ENCODE results near the gene SCIMP.

Gene SCIMP

DNA sequence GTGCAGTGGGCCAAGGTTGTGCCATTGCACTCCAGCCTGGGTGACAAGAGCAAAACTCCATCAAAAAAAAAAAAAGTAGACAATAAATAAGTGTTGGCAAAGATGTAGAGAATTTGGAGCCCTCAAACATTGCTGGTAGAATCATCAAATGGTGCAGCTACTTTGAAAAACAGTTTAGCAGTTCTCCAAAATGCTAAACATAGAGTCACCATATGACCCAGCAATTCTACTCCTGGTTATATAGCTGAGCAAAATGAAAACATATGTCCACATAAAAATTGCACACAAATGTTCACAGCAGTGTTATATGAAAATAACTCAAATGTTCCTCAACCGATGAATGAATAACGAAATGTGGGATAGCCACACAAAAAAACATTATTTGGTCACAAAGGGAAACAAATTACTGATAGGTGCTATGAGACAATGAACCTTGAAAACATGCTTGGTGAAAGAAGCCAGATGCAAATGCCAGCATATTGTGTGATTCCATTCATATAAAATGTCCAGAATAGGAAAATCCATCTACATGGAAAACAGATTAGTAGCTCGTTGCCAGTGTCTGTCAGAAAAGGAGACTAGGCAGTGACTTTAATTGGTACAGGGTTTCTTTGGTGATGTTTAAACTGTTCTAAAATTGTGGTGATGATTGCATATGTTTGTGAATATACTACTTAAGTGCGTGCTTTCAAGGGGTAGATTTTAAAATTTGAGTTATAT, 34.7 kb upstream of the SCIMP start:
- H3K4me3 ChIP-seq (ENCODE audit: low read depth, low read length) = no peak overlapping the region
- no peak for DNase-seq (ENCODE audit: low read depth)
- TF ChIP-seq, protein P1, sequence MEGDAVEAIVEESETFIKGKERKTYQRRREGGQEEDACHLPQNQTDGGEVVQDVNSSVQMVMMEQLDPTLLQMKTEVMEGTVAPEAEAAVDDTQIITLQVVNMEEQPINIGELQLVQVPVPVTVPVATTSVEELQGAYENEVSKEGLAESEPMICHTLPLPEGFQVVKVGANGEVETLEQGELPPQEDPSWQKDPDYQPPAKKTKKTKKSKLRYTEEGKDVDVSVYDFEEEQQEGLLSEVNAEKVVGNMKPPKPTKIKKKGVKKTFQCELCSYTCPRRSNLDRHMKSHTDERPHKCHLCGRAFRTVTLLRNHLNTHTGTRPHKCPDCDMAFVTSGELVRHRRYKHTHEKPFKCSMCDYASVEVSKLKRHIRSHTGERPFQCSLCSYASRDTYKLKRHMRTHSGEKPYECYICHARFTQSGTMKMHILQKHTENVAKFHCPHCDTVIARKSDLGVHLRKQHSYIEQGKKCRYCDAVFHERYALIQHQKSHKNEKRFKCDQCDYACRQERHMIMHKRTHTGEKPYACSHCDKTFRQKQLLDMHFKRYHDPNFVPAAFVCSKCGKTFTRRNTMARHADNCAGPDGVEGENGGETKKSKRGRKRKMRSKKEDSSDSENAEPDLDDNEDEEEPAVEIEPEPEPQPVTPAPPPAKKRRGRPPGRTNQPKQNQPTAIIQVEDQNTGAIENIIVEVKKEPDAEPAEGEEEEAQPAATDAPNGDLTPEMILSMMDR (IDR thresholded peaks at IDR 0.05; ENCODE audit: low read depth, low read length, missing control alignments) = no peak

DNA sequence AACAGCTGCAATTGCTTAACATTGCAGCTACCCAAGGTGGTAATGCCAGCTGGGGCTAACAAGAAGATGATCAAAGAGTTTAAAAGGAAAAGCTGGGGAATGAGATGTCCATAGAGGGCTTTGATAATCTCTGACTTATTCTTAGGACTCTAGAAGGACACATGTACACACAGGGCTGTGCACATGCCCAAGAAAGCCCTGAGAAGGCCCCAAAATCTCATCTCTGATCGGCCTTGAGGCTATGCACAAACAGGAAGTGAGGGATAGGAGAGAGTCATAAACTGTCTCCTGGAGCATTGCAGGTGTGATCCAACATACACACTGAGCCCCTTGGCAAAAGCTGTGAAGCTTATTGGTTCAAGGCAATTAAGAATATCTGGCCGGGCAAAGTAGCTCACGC, 30.2 kb upstream of the SCIMP start:
- DNase-seq (ENCODE audit: low read depth) = no peak
- TF ChIP-seq, protein P1 (IDR thresholded peaks at IDR 0.05; ENCODE audit: low read depth, low read length, missing control alignments) = no peak
- no peak overlapping the region for H3K4me3 ChIP-seq (ENCODE audit: low read depth, low read length)

DNA sequence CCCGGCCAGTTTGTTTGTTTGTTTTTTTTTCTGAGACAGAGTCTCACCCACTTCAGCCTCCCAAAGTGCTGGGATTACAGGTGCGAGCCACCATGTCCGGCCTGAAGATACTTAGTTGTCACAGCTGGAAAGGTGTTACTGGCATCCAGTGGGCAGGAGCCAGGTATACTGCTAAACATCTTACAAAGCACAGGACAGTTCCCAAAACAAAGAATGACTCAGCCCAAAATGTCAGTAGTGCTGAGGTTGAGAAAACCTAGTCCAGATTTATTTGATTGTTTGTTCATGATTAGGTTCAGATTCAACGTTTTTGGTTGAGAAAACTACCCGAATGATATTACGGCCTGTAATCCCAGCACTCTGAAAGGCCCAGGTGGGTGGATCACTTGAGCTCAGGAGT, 28.8 kb upstream of the SCIMP start:
- no peak overlapping the region for H3K4me3 ChIP-seq (ENCODE audit: low read depth, low read length)
- TF ChIP-seq, protein P1 (IDR thresholded peaks at IDR 0.05; ENCODE audit: low read depth, low read length, missing control alignments) = no peak
- DNase-seq (ENCODE audit: low read depth) = no peak

DNA sequence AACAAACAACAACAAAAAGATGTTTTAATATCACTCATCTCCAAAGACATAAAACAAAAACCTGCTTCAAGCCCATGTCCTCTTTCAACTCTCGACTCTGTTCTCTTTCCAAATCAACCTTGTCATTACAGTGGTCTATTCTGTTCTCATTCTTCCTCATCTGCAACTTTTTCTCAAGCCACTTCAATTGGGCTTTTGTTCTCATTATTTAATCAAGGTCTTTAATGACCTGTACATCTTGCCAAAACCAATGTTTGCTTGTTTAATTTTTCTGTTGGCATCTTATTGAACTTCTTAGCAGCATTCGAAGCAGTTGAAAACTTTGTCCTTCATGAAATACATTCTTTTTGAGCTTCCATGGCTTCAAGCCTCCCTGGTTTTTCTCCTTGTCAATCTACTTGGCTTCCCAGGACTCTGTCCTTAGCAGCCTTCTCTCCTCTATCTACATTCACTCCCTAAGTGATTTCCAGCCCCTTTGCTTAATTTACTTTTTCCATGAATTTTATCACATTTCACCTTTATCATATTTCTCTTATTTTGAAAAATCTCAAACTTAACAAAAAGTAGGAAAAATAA, 27.8 kb upstream of the SCIMP start:
- DNase-seq (ENCODE audit: low read depth) = no peak
- TF ChIP-seq, protein P1 (IDR thresholded peaks at IDR 0.05; ENCODE audit: low read depth, low read length, missing control alignments) = no peak
- H3K4me3 ChIP-seq (ENCODE audit: low read depth, low read length) = no peak overlapping the region

DNA sequence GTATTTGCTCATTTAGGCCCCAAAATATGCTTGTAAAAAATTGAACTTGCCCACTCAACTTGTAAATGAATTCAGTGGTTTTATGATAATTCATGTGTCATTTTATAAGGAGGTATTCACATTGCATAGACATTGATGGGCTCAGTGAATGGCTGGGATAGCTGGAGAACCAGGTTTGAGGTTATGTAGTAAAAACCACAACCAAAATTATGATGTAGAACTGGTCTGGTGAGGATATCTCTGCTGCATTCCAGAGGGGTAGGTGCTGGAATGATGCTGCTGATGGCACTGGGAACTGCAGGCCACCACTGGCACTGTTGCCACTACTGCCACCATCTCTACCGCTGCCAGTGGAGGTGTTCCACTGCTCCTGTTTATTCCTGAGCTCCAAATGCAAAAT, 25.9 kb upstream of the SCIMP start:
- DNase-seq (ENCODE audit: low read depth) = no peak

DNA sequence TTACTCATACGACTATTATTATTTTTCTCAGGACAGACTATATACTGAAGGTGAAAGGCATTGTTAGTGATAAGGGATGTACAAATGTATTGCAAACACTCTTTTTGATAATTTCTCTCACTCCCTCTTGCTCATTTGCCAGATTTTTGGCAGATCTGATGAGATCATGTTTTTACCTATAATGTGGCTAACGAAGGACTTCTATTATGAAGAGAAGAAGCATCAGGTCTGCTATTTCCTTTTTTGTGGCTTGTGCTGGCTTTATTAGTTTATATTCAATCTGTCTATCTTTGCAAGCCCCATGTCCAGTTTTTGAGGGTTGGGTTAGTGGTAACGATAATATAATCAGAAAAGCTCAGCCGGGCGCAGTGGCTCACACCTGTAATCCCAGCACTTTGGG, 22.5 kb upstream of the SCIMP start:
- DNase-seq (ENCODE audit: low read depth) = no peak
- TF ChIP-seq, protein P1 (IDR thresholded peaks at IDR 0.05; ENCODE audit: low read depth, low read length, missing control alignments) = no peak
- no peak overlapping the region for H3K4me3 ChIP-seq (ENCODE audit: low read depth, low read length)

More for the DNA sequence above, 25.9 kb upstream of the SCIMP start:
- TF ChIP-seq, protein P1 (IDR thresholded peaks at IDR 0.05; ENCODE audit: low read depth, low read length, missing control alignments) = no peak
- no peak overlapping the region for H3K4me3 ChIP-seq (ENCODE audit: low read depth, low read length)

All from GM12864 (cell line).